Thoracic aorta (tissue), 2 donors: Measurements from ENCODE around the gene RRAGA. TPM values are rescaled to one million over a fixed set of nuclear protein-coding genes. Genes with fewer than 3 reads are reported as not detected.

ENCODE experiments used
- ATAC-seq: fragments of 150-250 bp; one replicate; pipeline ENCODE4 v1.8.0; 2017; ENCODE audit warnings: low read depth; ENCODE audit not compliant: insufficient number of reproducible peaks, low FRiP score
- DNase-seq: peaks from one replicate; pipeline ENCODE4 v3.0.0-alpha.2; 2020; ENCODE audit warnings: low spot score
- H3K27ac ChIP-seq, 2 donors: fragments of 200-600 bp; sonication (generic); 1 replicate in 1 of 2; 2 replicates in 1 of 2; pipeline ENCODE4 v1.5.1; 2016; ENCODE audit warnings: mild to moderate bottlenecking in 2 of 2, moderate library complexity in 2 of 2
- H3K27me3 ChIP-seq: fragments of 200-600 bp; sonication (generic); replicated peaks from 2 replicates; pipeline ENCODE4 v1.6.0; 2016; ENCODE audit warnings: mild to moderate bottlenecking; ENCODE audit not compliant: insufficient read depth
- H3K36me3 ChIP-seq: fragments of 200-600 bp; sonication (generic); one replicate; pipeline ENCODE4 v1.5.1; 2016
- H3K4me1 ChIP-seq, 2 donors: fragments of 200-600 bp; sonication (generic); 1 replicate in 1 of 2; 2 replicates in 1 of 2; pipeline versions ENCODE4 v1.5.1 to v1.6.0; 2016; ENCODE audit warnings: low read depth in 2 of 2, mild to moderate bottlenecking in 1 of 2; ENCODE audit not compliant: control insufficient read depth in 1 of 2
- H3K4me3 ChIP-seq: fragments of 200-600 bp; sonication (generic); 2 replicates; pipeline ENCODE4 v1.5.1; 2016; ENCODE audit warnings: mild to moderate bottlenecking
- H3K9me3 ChIP-seq: fragments of 200-600 bp; sonication (generic); 2 replicates; pipeline ENCODE4 v1.5.1; 2016
- total RNA-seq, 2 donors: library from RNA; depleted of rRNA; stranded (reverse); fragments of >200 nt; gene quantifications; one replicate each; pipeline versions ENCODE4 v1.1.0 to v1.2.3, GENCODE V29; 2016
- TF ChIP-seq, protein P1 (sequence below): fragments of 200-600 bp; sonication (generic); IDR thresholded peaks from one replicate; pipeline ENCODE4 v1.5.1; 2019; ENCODE audit warnings: antibody characterized with exemption

RRAGA gene
- total RNA-seq, 2 donors from 2014 or later = 46.3 to 47.1 TPM

DNA sequence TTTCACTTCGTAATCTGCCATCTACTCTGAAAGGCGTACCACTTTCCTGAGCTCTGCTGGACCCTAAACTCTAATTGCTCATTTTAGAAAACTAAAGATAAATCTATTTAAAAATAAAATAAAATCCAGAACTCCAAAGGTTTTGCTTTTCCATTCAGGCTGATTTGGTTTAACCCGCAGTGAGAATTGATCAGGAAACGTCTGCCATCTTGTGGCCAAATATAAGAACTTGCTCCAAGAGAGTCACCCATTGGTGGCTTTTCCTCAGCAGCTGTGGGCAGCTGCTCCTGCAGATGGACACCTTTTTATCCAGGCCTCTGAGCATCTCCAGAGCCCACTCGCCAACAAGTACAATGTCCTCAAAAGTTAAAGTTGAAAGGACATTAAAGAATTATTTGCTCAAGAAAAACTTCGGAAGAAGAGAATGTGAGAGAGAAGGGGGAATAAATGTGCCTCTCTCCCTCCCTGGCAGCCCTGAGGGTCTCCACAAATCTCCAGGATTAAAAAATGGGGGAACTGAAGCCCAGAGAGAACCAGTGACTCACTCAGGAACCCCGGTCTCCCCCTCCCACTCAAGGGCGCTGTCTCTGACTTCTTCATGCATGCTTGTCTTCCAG, 20.3 kb upstream of the RRAGA start:
- H3K9me3 ChIP-seq = no peaks in the 10 kb centered on the region
- no peaks in the 10 kb centered on the region for H3K27me3 ChIP-seq
- TF ChIP-seq, protein P1, sequence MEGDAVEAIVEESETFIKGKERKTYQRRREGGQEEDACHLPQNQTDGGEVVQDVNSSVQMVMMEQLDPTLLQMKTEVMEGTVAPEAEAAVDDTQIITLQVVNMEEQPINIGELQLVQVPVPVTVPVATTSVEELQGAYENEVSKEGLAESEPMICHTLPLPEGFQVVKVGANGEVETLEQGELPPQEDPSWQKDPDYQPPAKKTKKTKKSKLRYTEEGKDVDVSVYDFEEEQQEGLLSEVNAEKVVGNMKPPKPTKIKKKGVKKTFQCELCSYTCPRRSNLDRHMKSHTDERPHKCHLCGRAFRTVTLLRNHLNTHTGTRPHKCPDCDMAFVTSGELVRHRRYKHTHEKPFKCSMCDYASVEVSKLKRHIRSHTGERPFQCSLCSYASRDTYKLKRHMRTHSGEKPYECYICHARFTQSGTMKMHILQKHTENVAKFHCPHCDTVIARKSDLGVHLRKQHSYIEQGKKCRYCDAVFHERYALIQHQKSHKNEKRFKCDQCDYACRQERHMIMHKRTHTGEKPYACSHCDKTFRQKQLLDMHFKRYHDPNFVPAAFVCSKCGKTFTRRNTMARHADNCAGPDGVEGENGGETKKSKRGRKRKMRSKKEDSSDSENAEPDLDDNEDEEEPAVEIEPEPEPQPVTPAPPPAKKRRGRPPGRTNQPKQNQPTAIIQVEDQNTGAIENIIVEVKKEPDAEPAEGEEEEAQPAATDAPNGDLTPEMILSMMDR = peak; percentile 78
- H3K36me3 ChIP-seq = no peaks in the 10 kb centered on the region
- peaks cover 0 to 4% of the 10 kb centered on the region in 2 donors for H3K4me1 ChIP-seq
- no peak for ATAC-seq
- DNase-seq = no peak
- H3K4me3 ChIP-seq = no peak overlapping the region
- H3K27ac ChIP-seq = no peak overlapping the region

DNA sequence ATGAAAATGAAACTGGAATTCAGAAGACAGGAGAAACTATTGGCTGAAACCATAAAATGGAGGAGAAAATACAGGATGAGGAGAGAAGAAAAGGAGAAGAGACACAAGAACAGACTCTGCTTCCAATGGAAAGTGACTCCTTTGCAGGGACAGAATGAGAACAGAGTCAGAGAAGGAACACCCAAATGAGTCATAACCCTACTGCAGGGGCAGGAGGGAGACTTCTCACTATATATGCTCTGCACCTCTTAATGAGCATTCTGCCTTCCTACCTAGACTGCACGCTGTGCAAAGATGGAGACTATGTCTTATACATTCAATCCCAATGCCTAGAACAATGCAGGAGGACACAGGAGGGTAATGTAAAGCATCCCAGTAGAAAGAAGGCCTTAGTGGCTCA, 18.3 kb upstream of the RRAGA start:
- TF ChIP-seq, protein P1 = no peak
- no peaks in the 10 kb centered on the region for H3K27me3 ChIP-seq
- H3K27ac ChIP-seq = no peak overlapping the region
- H3K9me3 ChIP-seq = no peaks in the 10 kb centered on the region
- DNase-seq (no peak), ATAC-seq (no peak)
- H3K4me3 ChIP-seq = no peak overlapping the region
- peaks cover 0 to 4% of the 10 kb centered on the region in 2 donors for H3K4me1 ChIP-seq
- H3K36me3 ChIP-seq = no peaks in the 10 kb centered on the region

DNA sequence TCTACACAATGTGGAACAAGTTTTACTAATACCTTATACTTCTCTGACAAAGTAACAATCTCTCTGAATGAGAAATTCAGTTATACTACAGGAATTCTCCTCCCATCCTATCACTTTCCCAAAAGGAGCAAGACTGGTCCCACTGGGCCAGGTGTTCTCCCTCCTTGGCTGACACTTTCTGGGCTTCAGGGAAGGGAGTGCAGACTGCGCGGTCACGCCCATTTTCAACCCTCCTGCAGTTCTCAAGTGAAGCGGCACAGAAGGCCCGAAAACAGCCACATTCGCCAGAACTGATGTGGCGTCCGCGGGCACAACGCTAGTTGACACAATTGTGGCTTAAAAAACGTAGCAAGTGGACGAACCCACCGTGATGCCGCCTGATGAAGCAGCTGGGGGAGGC, 16.8 kb upstream of the RRAGA start:
- DNase-seq (no peak), ATAC-seq (no peak)
- Histone ChIP-seq H3K27me3 (no peaks in the 10 kb centered on the region), H3K9me3 (no peaks in the 10 kb centered on the region), H3K4me3 (no peak overlapping the region), H3K4me1 (peaks cover 0 to 4% of the 10 kb centered on the region in 2 donors), H3K27ac (no peak overlapping the region), H3K36me3 (no peaks in the 10 kb centered on the region)
- TF ChIP-seq, protein P1 = no peak

DNA sequence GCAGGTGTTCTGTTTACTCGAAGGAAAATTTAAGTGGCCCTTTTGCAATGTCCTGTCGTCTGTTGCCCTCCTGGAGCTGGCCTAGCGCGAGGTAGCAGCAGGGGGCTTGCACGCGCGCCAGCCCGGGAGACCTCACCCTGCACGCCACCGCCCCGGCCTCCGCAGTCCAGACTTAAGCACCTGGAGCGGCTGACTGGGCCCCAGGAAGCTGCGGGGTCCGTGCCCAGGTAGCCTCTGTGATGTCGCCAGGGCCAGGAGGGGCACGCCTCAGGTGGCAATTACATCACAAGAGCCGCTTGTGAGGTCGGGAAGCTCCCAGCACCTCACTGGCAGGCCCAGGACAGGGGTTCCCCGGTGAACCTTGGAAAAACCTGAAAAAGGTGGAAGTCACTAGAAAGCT, 16.2 kb upstream of the RRAGA start, which contains the start of gene SAXO1:
SAXO1 (minus strand) TSS at position 195 of the 400 bp plus-strand sequence. CDS start 301 bp downstream, outside the sequence.
- Histone ChIP-seq H3K36me3 (no peaks in the 10 kb centered on the region), H3K27me3 (no peaks in the 10 kb centered on the region), H3K9me3 (no peaks in the 10 kb centered on the region), H3K27ac (no peak within 1 kb of the TSS), H3K4me1 (peaks cover 0 to 4% of the 10 kb centered on the region in 2 donors), H3K4me3 (no peak within 1 kb of the TSS)
- no peak for DNase-seq
- ATAC-seq = no peak
- TF ChIP-seq, protein P1 = no peak

DNA sequence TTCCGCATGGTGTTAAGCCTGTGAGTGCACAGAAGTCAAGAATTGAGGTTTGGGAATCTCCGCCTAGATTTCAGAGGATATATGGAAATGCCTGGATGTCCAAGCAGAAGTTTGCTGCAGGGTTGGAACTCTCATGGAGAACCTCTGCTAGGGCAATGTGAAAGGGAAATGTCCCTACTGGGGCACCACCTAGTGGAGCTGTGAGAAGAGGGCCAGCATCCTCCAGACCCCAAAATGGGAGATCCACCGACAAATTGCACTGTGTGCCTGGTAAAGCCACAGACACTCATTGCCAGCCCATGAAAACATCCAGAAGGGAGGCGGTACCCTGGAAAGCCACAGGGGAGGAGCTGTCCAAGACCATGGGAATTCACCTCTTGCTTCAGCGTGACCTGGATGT, 12.6 kb upstream of the RRAGA start:
- Histone ChIP-seq H3K27ac (no peak overlapping the region), H3K27me3 (no peaks in the 10 kb centered on the region), H3K9me3 (no peaks in the 10 kb centered on the region), H3K36me3 (no peaks in the 10 kb centered on the region), H3K4me1 (no peaks in the 10 kb centered on the region), H3K4me3 (no peak overlapping the region)
- DNase-seq (no peak), ATAC-seq (no peak)
- TF ChIP-seq, protein P1 = no peak
